Right lobe of liver (tissue), 6 donors: ENCODE results near the gene SLC46A1. TPM values are rescaled to one million over a fixed set of nuclear protein-coding genes. Genes with fewer than 3 reads are reported as not detected.
A peak's percentile ranks its signal among the peaks of the same experiment; 100 is the strongest.

Experiments used
- ATAC-seq, 4 donors: fragments of 200-7000 bp; cut with Tn5 transposase; one replicate each; pipeline ENCODE4 v1.9.1; 2020; ENCODE audit warnings: mild to moderate bottlenecking in 4 of 4, moderate library complexity in 4 of 4
- DNase-seq, 3 donors: peaks; one replicate each; pipeline ENCODE4 v3.0.0-alpha.2; 2020
- H3K27ac ChIP-seq, 3 donors: fragments of 200-600 bp; one replicate each; pipeline ENCODE4 v1.8.0; 2022
- H3K27me3 ChIP-seq, 2 donors: fragments of 200-600 bp; one replicate each; pipeline ENCODE4 v1.8.0; 2022
- H3K36me3 ChIP-seq, 4 donors: fragments of 200-600 bp; sonication (generic) in 1 of 4; one replicate each; pipeline versions ENCODE4 v1.5.1 to v1.8.0; 2017 to 2022; ENCODE audit warnings: control low read depth in 1 of 4
- H3K4me1 ChIP-seq, 4 donors: fragments of 200-600 bp; sonication (generic) in 1 of 4; one replicate each; pipeline versions ENCODE4 v1.5.1 to v1.8.0; 2017 to 2022; ENCODE audit warnings: control low read depth in 1 of 4
- H3K4me3 ChIP-seq, 3 donors: fragments of 200-600 bp; one replicate each; pipeline ENCODE4 v1.8.0; 2022
- H3K9me3 ChIP-seq, 4 donors: fragments of 200-600 bp; sonication (generic) in 1 of 4; one replicate each; pipeline versions ENCODE4 v1.5.1 to v1.8.0; 2017 to 2022; ENCODE audit warnings: control low read depth in 1 of 4
- POLR2A ChIP-seq: fragments of 450-650 bp; IDR thresholded peaks from one replicate; pipeline ENCODE4 v1.6.1; 2017; ENCODE audit warnings: antibody characterized with exemption, mild to moderate bottlenecking
- WGBS: methylation state at CpG from one replicate; pipeline ENCODE4 v1.1.6; 2018; ENCODE audit warnings: low coverage, low lambda C conversion rate; ENCODE audit not compliant: insufficient coverage; ENCODE audit errors: missing lambda C conversion rate; 5-methylcytosine and 5-hydroxymethylcytosine counted together
- intact Hi-C, 2 donors: fragments of 100-400 bp; cut with DNase I; formaldehyde crosslinking; loops; one replicate each; pipeline versions ENCODE4 v1.11.2 to v1.14.1; 2022
- long read RNA-seq: library from polyadenylated mRNA; unstranded; transcript quantifications from one replicate; pipeline ENCODE4 v2.0.0, GENCODE V29; 2019
- total RNA-seq, 6 experiments: library from RNA; depleted of rRNA in 2 of 6; stranded (reverse); fragments of >200 nt in 2 of 6; fragmentation: NEBNext Ultra II Directional in 3 of 6; extraction: Animal tissue kit (Norgen Biotek cat#: 25700) in 3 of 6; gene quantifications; one replicate each; pipeline versions ENCODE4 v1.1.0 to v1.2.4, GENCODE V29; 2016 to 2023
- TF ChIP-seq, protein P1 (sequence below), 4 donors: fragments of 200-600 bp in 3 of 4; fragments of 450-650 bp in 1 of 4; IDR thresholded peaks; one replicate each; pipeline versions ENCODE4 v1.5.1 to v1.8.0; 2016 to 2022; ENCODE audit warnings: antibody characterized with exemption in 4 of 4, mild to moderate bottlenecking in 2 of 4
- donor health status: DM: no; HTN: yes; CAD: no.
- donor health status: DM: no; HTN: no; CAD: no.
- donor health status: DM: no; HTN: no; CAD: no.
- donor health status: DM: no; HTN: yes; CAD: no.
- donor health status: DM: no; HTN: yes; CAD: no.

The SLC46A1 gene
- 10 to 100 TPM; 22.1 to 44.6 (median 32.1) TPM for total RNA-seq
- long read RNA-seq, full-length matches to known transcripts: 1 of 2 reads
- long read RNA-seq, partial matches to known transcripts: 0 of 2 reads
- long read RNA-seq, other reads (novel, unspliced or antisense): 1 of 2 reads

GRCh38 chr17:28405632-28406472, at the start of gene SLC46A1:
SLC46A1 (minus strand) TSS chr17:28406212; CDS start chr17:28406114, 98 bp downstream.
- H3K4me1 ChIP-seq: peaks cover 0 to 25% (median 9%) of the 10 kb centered on the region in 4 donors
- no peaks in the 10 kb centered on the region for H3K27me3 ChIP-seq
- DNase-seq: peak; percentile 73 to 84 (median 79)
- TF ChIP-seq POLR2A: peak; percentile 52
- TF ChIP-seq, protein P1, sequence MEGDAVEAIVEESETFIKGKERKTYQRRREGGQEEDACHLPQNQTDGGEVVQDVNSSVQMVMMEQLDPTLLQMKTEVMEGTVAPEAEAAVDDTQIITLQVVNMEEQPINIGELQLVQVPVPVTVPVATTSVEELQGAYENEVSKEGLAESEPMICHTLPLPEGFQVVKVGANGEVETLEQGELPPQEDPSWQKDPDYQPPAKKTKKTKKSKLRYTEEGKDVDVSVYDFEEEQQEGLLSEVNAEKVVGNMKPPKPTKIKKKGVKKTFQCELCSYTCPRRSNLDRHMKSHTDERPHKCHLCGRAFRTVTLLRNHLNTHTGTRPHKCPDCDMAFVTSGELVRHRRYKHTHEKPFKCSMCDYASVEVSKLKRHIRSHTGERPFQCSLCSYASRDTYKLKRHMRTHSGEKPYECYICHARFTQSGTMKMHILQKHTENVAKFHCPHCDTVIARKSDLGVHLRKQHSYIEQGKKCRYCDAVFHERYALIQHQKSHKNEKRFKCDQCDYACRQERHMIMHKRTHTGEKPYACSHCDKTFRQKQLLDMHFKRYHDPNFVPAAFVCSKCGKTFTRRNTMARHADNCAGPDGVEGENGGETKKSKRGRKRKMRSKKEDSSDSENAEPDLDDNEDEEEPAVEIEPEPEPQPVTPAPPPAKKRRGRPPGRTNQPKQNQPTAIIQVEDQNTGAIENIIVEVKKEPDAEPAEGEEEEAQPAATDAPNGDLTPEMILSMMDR (IDR thresholded peaks at IDR 0.05): peak in 1 of 4 donors; percentile 3
- H3K4me3 ChIP-seq: peak within 1 kb of the TSS; percentile 83 to 94 (median 93)
- H3K27ac ChIP-seq: peak within 1 kb of the TSS; percentile 34 to 81 (median 37)
- intact Hi-C loops: no loop called here
- peaks cover 0 to 26% (median 7%) of the 10 kb centered on the region in 4 donors for H3K36me3 ChIP-seq
- under 1% methylated on average over 22 of the region's 70 CpGs for WGBS
- no peaks in the 10 kb centered on the region for H3K9me3 ChIP-seq
- ATAC-seq: peak; percentile 73 to 80 (median 77)

GRCh38 chr17:28449859-28450258, 43.8 kb upstream of the SLC46A1 start:
- Histone ChIP-seq H3K36me3 (no peaks in the 10 kb centered on the region), H3K9me3 (no peaks in the 10 kb centered on the region), H3K27ac (no peak overlapping the region), H3K4me3 (no peak overlapping the region), H3K27me3 (no peaks in the 10 kb centered on the region), H3K4me1 (no peaks in the 10 kb centered on the region)
- 80% methylated on average over 1 of the region's 1 CpG for WGBS
- intact Hi-C loops: no loop called here
- DNase-seq (no peak), ATAC-seq (no peak)
- TF ChIP-seq, protein P1 (IDR thresholded peaks at IDR 0.05): no peak
- no peak for TF ChIP-seq POLR2A

- 69% methylated on average over 5 of the region's 5 CpGs for WGBS
- no peaks in the 10 kb centered on the region for H3K36me3 ChIP-seq
- H3K4me1 ChIP-seq: peaks cover 0 to 14% (median 6%) of the 10 kb centered on the region in 4 donors
- H3K4me3 ChIP-seq: no peak overlapping the region
- intact Hi-C loops: no loop called here
- TF ChIP-seq, protein P1 (IDR thresholded peaks at IDR 0.05): no peak
- TF ChIP-seq POLR2A: no peak
- ATAC-seq: no peak
- no peaks in the 10 kb centered on the region for H3K27me3 ChIP-seq
- no peak overlapping the region for H3K27ac ChIP-seq
- H3K9me3 ChIP-seq: no peaks in the 10 kb centered on the region
- no peak for DNase-seq
Observed at GRCh38 chr17:28447396-28447760, 41.4 kb upstream of the SLC46A1 start.

- intact Hi-C loops: no loop called here
- Histone ChIP-seq H3K9me3 (no peaks in the 10 kb centered on the region), H3K27ac (no peak overlapping the region), H3K4me1 (peaks cover 0 to 14% (median 6%) of the 10 kb centered on the region in 4 donors), H3K4me3 (no peak overlapping the region), H3K36me3 (no peaks in the 10 kb centered on the region), H3K27me3 (no peaks in the 10 kb centered on the region)
- no peak for DNase-seq
- no peak for ATAC-seq
- TF ChIP-seq, protein P1 (IDR thresholded peaks at IDR 0.05): no peak
- no peak for TF ChIP-seq POLR2A
- WGBS: 73% methylated on average over 6 of the region's 8 CpGs
Observed at GRCh38 chr17:28446716-28447395, 40.8 kb upstream of the SLC46A1 start.
